HUDEP-2 (cell line): ENCODE results near the gene SPOCK3.
"Not testable (repeated sequence)": the region's sequence is repeated elsewhere in the genome, so short reads cannot be mapped to it uniquely, and the experiment has no call there.

Experiments
- DNase-seq, 76 experiments: peaks; one replicate each; lab custom pipeline; 2025; ENCODE audit not compliant: unreplicated experiment in 76 of 76; lab: John Stamatoyannopoulos, UW

SPOCK3 gene

GRCh38 chr4:166836865-166837264, 397.4 kb downstream of the SPOCK3 start:
- DNase-seq: no peak

- no peak for DNase-seq
These were observed 406.7 kb downstream of the SPOCK3 start for GRCh38 chr4:166827629-166828028.

- DNase-seq: no peak
These were observed 407.1 kb downstream of the SPOCK3 start for GRCh38 chr4:166827167-166827566.

GRCh38 chr4:166823848-166824247, 410.4 kb downstream of the SPOCK3 start:
- DNase-seq: no peak

GRCh38 chr4:166823126-166823525, 411.2 kb downstream of the SPOCK3 start:
- DNase-seq: no peak

- DNase-seq: no peak
These were observed 411.9 kb downstream of the SPOCK3 start for GRCh38 chr4:166822386-166822785.

- peak in 3 of 76 experiments; percentile 13 to 14 (median 14) for DNase-seq
These were observed 417.4 kb downstream of the SPOCK3 start for GRCh38 chr4:166816890-166817289.

- no peak for DNase-seq
These were observed 425.9 kb downstream of the SPOCK3 start for GRCh38 chr4:166808380-166808779.

- no peak for DNase-seq
These were observed 431.9 kb downstream of the SPOCK3 start for GRCh38 chr4:166802346-166802745.

- DNase-seq: no peak
These were observed 436.2 kb downstream of the SPOCK3 start for GRCh38 chr4:166798126-166798525.

- no peak for DNase-seq
These were observed 456.5 kb downstream of the SPOCK3 start for GRCh38 chr4:166777760-166778159.

- DNase-seq: no peak
These were observed 471.3 kb downstream of the SPOCK3 start for GRCh38 chr4:166763018-166763417.

GRCh38 chr4:166741742-166742141, 492.6 kb downstream of the SPOCK3 start:
- no peak for DNase-seq

- not testable (repeated sequence) for DNase-seq
These were observed 495.1 kb downstream of the SPOCK3 start for GRCh38 chr4:166739215-166739614.

- no peak for DNase-seq
These were observed 496.9 kb downstream of the SPOCK3 start for GRCh38 chr4:166737430-166737829.

- DNase-seq: no peak
These were observed 498.7 kb downstream of the SPOCK3 start for GRCh38 chr4:166735553-166735952.

GRCh38 chr4:166734797-166735196, 499.5 kb downstream of the SPOCK3 start:
- no peak for DNase-seq

GRCh38 chr4:166733686-166734085, 500.6 kb downstream of the SPOCK3 start:
- DNase-seq: no peak

GRCh38 chr4:166726832-166727231, 507.5 kb downstream of the SPOCK3 start:
- no peak for DNase-seq

- no peak for DNase-seq
These were observed 509.9 kb downstream of the SPOCK3 start for GRCh38 chr4:166724369-166724768.

GRCh38 chr4:166723532-166724140, 510.7 kb downstream of the SPOCK3 start:
- no peak for DNase-seq

- not testable (repeated sequence) for DNase-seq
These were observed 518.3 kb downstream of the SPOCK3 start for GRCh38 chr4:166715748-166716713.
